Kidney epithelial cell (primary cell): ENCODE results near the gene PSMD3. TPM values are rescaled to one million over a fixed set of nuclear protein-coding genes. Genes with fewer than 3 reads are reported as not detected.

Experiments used
- DNase-seq: peaks from one replicate; pipeline ENCODE4 v3.0.0-alpha.2; 2010; ENCODE audit warnings: low read depth
- H3K27me3 ChIP-seq: 2 replicates; pipeline ENCODE4 v1.6.0; 2011; ENCODE audit warnings: low read length; ENCODE audit not compliant: control insufficient read depth, insufficient read depth
- H3K36me3 ChIP-seq: 2 replicates; pipeline ENCODE4 v1.5.1; 2011; ENCODE audit warnings: low read length; ENCODE audit not compliant: control insufficient read depth, insufficient read depth
- H3K4me3 ChIP-seq: 2 replicates; pipeline ENCODE4 v1.5.1; 2011; ENCODE audit warnings: low read depth, mild to moderate bottlenecking, control low read depth, low read length
- CTCF ChIP-seq: IDR thresholded peaks from 2 replicates; pipeline ENCODE4 v1.5.1; 2011; ENCODE audit warnings: mild to moderate bottlenecking, moderate library complexity, low read length, control low read depth, inconsistent platforms; ENCODE audit not compliant: insufficient read depth, poor library complexity, severe bottlenecking
- total RNA-seq: library from RNA; depleted of rRNA; stranded (reverse); fragments of >200 nt; gene quantifications from 2 replicates; pipeline ENCODE4 v1.2.3, GENCODE V29; 2015

Gene PSMD3
- total RNA-seq, 1 donor from 2014 or later: 104 TPM

GRCh38 chr17:40034426-40035161, 54.0 kb downstream of the PSMD3 start:
- DNase-seq: no peak
- no peaks in the 10 kb centered on the region for H3K27me3 ChIP-seq
- no peaks in the 10 kb centered on the region for H3K36me3 ChIP-seq
- no peak for TF ChIP-seq CTCF
- H3K4me3 ChIP-seq: no peak overlapping the region

GRCh38 chr17:40035162-40035559, 54.6 kb downstream of the PSMD3 start:
- DNase-seq: no peak
- Histone ChIP-seq H3K4me3 (no peak overlapping the region), H3K27me3 (no peaks in the 10 kb centered on the region), H3K36me3 (no peaks in the 10 kb centered on the region)
- TF ChIP-seq CTCF: peak; percentile 83

GRCh38 chr17:40038882-40039513, 58.4 kb downstream of the PSMD3 start:
- DNase-seq: no peak
- H3K36me3 ChIP-seq: no peaks in the 10 kb centered on the region

GRCh38 chr17:40041196-40041595, 60.6 kb downstream of the PSMD3 start:
- Histone ChIP-seq H3K36me3 (peaks cover 2% of the 10 kb centered on the region), H3K27me3 (no peaks in the 10 kb centered on the region), H3K4me3 (no peak overlapping the region)
- no peak for TF ChIP-seq CTCF
- no peak for DNase-seq

More at GRCh38 chr17:40038882-40039513, 58.4 kb downstream of the PSMD3 start:
- peak; percentile 73 for TF ChIP-seq CTCF
- Histone ChIP-seq H3K27me3 (no peaks in the 10 kb centered on the region), H3K4me3 (no peak overlapping the region)

Other genes with a start within 250 kb of the PSMD3 start
- 20.5 and 21.2 TPM in 2 replicates for gene GRB7, start 242.9 kb upstream of the PSMD3 start, total RNA-seq
- gene IKZF3, start 116.5 kb upstream of the PSMD3 start, total RNA-seq: 0.17 and 0.89 TPM in 2 replicates
- gene ZPBP2, start 112.6 kb upstream of the PSMD3 start, total RNA-seq: not detected in 2 replicates
- 3.8 TPM in 2 replicates for gene GSDMB, start 62.2 kb upstream of the PSMD3 start, total RNA-seq
- 37.9 and 38.5 TPM in 2 replicates for gene ORMDL3, start 53.2 kb upstream of the PSMD3 start, total RNA-seq
- gene LRRC3C, start 53.1 kb upstream of the PSMD3 start, total RNA-seq: not detected in 2 replicates
- not detected in 2 replicates for gene GSDMA, start 17.8 kb upstream of the PSMD3 start, total RNA-seq
- not detected in 2 replicates for gene CSF3, start 34.6 kb downstream of the PSMD3 start, total RNA-seq
- gene MED24, start 73.6 kb downstream of the PSMD3 start, total RNA-seq: 82.8 and 83.6 TPM in 2 replicates
- gene THRA, start 82.2 kb downstream of the PSMD3 start, total RNA-seq: 5.3 and 7.1 TPM in 2 replicates
- gene NR1D1, start 119.8 kb downstream of the PSMD3 start, total RNA-seq: 3.6 and 3.7 TPM in 2 replicates
- 40.6 and 47.4 TPM in 2 replicates for gene MSL1, start 141.2 kb downstream of the PSMD3 start, total RNA-seq
- 38.6 and 42.9 TPM in 2 replicates for gene CASC3, start 159.7 kb downstream of the PSMD3 start, total RNA-seq
- gene RAPGEFL1, start 196.7 kb downstream of the PSMD3 start, total RNA-seq: 2.3 and 3.4 TPM in 2 replicates
- 12.6 and 13.9 TPM in 2 replicates for gene WIPF2, start 238.5 kb downstream of the PSMD3 start, total RNA-seq